GM12875 (cell line): ENCODE results near the gene PLCB3.

Experiments used
- H3K4me3 ChIP-seq: one replicate; pipeline ENCODE4 v1.5.1; 2011; ENCODE audit warnings: low read depth, low read length, control low read depth
- TF ChIP-seq, protein P1 (sequence below): IDR thresholded peaks from 2 replicates; pipeline ENCODE4 v1.5.1; 2011; ENCODE audit warnings: low read depth, mild to moderate bottlenecking, control low read depth, inconsistent platforms, low read length, moderate library complexity, borderline replicate concordance; ENCODE audit not compliant: insufficient read depth

Gene PLCB3

GRCh38 chr11:64317961-64318765 is 66.8 kb downstream of the PLCB3 start, which contains the start of gene PRDX5:
PRDX5 (plus strand) TSS chr11:64318121; CDS start chr11:64318216, 95 bp downstream.
- TF ChIP-seq, protein P1, sequence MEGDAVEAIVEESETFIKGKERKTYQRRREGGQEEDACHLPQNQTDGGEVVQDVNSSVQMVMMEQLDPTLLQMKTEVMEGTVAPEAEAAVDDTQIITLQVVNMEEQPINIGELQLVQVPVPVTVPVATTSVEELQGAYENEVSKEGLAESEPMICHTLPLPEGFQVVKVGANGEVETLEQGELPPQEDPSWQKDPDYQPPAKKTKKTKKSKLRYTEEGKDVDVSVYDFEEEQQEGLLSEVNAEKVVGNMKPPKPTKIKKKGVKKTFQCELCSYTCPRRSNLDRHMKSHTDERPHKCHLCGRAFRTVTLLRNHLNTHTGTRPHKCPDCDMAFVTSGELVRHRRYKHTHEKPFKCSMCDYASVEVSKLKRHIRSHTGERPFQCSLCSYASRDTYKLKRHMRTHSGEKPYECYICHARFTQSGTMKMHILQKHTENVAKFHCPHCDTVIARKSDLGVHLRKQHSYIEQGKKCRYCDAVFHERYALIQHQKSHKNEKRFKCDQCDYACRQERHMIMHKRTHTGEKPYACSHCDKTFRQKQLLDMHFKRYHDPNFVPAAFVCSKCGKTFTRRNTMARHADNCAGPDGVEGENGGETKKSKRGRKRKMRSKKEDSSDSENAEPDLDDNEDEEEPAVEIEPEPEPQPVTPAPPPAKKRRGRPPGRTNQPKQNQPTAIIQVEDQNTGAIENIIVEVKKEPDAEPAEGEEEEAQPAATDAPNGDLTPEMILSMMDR = peak; percentile 31; the same call in 1 of the 2 replicates
- peak within 1 kb of the TSS; percentile 85 for H3K4me3 ChIP-seq
